Measurements from ENCODE around the gene ZBTB4. TPM values are rescaled to one million over a fixed set of nuclear protein-coding genes. Genes with fewer than 3 reads are reported as not detected.

ZBTB4 gene
- total RNA-seq, 3 donors from 2014 or later = 16.6 to 93.9 (median 18.5) TPM

DNA sequence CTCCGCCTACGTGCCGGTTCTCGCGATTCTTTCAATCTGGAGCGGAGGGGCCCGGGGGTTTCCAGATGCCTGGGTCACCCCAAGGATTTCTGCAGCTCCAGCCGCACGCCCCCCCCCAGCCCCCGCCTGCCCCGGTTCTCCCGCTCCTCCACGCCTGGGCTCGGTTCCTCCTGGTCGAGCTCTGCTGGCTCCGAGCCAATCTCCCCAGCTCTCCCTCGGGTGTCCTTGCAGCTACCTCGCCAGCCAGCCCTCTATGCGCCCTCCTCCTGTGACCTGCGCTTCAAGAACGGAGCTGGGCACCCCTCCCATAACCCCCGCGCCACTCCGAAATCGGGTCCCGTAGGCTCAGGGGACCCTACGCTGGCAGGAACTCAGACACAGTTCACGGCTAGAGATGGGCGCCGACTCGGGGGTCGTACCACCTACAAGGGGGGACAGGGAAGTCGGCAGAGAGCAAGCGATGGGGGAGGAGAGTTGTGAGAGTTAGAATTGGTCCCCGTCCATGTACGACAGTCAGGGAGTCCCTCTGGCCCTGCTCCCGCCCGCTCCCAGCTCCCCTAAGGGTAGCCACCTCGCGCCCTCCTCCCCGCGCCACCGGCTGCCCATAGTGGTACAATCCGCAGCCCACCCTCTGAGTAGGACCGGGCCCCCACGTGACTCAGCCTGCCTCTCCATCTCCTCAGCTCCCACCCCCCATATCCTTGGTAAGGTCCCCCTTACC, 39.2 kb downstream of the ZBTB4 start:
- ATAC-seq (no peak), DNase-seq (peak; percentile 49 to 69 (median 65))
- TF ChIP-seq, protein P1, sequence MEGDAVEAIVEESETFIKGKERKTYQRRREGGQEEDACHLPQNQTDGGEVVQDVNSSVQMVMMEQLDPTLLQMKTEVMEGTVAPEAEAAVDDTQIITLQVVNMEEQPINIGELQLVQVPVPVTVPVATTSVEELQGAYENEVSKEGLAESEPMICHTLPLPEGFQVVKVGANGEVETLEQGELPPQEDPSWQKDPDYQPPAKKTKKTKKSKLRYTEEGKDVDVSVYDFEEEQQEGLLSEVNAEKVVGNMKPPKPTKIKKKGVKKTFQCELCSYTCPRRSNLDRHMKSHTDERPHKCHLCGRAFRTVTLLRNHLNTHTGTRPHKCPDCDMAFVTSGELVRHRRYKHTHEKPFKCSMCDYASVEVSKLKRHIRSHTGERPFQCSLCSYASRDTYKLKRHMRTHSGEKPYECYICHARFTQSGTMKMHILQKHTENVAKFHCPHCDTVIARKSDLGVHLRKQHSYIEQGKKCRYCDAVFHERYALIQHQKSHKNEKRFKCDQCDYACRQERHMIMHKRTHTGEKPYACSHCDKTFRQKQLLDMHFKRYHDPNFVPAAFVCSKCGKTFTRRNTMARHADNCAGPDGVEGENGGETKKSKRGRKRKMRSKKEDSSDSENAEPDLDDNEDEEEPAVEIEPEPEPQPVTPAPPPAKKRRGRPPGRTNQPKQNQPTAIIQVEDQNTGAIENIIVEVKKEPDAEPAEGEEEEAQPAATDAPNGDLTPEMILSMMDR (IDR thresholded peaks at IDR 0.05) = no peak
- Histone ChIP-seq H3K36me3 (ENCODE audit: low read depth) (no peaks in the 10 kb centered on the region), H3K9me3 (no peaks in the 10 kb centered on the region), H3K4me1 (ENCODE audit: low read depth) (peaks cover 31% of the 10 kb centered on the region), H3K4me3 (no peak overlapping the region)
- intact Hi-C loops (cut with DNase I, micrococcal nuclease) = no loop called here

DNA sequence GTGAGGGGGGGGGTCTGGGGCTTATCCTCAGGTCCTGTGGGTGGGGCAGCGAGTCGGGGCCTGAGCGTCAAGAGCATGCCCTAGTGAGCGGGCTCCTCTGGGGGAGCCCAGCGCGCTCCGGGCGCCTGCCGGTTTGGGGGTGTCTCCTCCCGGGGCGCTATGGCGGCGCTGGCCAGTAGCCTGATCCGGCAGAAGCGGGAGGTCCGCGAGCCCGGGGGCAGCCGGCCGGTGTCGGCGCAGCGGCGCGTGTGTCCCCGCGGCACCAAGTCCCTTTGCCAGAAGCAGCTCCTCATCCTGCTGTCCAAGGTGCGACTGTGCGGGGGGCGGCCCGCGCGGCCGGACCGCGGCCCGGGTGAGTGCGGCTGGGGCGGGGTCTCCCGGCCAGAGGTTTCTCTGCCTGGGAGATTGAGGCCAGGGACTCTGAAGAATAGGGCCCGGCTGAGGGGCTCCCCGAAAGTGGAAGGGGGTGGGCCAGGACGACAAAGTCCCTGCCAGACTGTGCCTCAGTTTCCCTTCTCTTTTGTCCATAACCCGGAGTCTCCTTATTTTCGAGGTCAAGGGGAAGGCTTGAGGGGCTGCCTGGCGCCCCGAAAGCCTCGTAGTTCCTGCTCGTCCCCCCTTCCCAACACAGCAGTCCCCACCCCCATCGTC, 39.8 kb downstream of the ZBTB4 start, which contains the start of gene FGF11:
FGF11 (plus strand) TSS at position 51 of the 651 bp plus-strand sequence; CDS start at position 160, 109 bp downstream.
- no peaks in the 10 kb centered on the region for H3K9me3 ChIP-seq
- no peaks in the 10 kb centered on the region for H3K36me3 ChIP-seq (ENCODE audit: low read depth)
- TF ChIP-seq, protein P1 (IDR thresholded peaks at IDR 0.05) = no peak
- peaks cover 26% of the 10 kb centered on the region for H3K4me1 ChIP-seq (ENCODE audit: low read depth)
- H3K4me3 ChIP-seq = no peak within 1 kb of the TSS
- peak in 1 of 3 donors; percentile 43 for DNase-seq
- ATAC-seq = no peak
- intact Hi-C loops (cut with DNase I, micrococcal nuclease) = no loop called here

DNA sequence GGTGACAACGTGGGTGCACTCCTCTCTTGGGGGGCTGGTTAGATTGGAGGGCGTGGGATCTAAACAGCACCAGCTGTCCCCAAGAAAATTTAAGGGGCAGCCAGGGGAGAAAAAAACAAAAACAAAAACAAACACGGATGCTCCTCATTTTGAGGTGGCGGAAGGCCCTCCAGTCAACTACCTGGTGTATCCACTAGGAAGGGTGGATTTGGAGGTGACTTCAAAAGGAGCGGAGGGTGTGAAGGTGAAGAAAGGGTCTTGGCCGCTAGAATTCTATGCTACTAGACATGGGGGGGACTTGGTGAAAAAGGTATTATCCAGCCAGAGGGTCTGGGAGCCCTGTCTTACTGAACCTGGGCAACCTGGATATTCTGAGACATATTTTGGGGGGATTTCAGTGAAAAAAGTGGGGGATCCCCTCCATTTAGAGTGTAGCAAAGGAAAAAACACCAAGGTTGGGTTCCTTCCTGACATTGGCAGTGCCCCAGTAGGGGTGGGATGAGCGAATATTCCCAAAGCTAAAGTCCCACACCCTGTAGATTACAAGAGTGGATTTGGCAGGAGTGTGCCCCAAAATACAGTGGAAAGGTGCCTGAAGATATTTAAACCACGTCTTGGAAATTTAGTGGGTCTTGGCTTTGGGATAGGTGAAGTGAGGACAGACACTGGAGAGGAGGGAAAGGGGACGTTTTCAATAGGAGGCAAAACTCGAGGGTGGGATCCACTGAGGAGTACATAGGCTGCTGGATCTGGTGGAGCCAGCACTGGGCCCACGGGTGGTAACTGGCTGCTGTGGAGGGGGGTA, 40.6 kb downstream of the ZBTB4 start:
- Histone ChIP-seq H3K4me3 (no peak overlapping the region), H3K36me3 (ENCODE audit: low read depth) (no peaks in the 10 kb centered on the region), H3K9me3 (no peaks in the 10 kb centered on the region), H3K4me1 (ENCODE audit: low read depth) (peaks cover 26% of the 10 kb centered on the region)
- DNase-seq (no peak), ATAC-seq (no peak)
- TF ChIP-seq, protein P1 (IDR thresholded peaks at IDR 0.05) = no peak
- intact Hi-C loops (cut with DNase I, micrococcal nuclease) = no loop called here

DNA sequence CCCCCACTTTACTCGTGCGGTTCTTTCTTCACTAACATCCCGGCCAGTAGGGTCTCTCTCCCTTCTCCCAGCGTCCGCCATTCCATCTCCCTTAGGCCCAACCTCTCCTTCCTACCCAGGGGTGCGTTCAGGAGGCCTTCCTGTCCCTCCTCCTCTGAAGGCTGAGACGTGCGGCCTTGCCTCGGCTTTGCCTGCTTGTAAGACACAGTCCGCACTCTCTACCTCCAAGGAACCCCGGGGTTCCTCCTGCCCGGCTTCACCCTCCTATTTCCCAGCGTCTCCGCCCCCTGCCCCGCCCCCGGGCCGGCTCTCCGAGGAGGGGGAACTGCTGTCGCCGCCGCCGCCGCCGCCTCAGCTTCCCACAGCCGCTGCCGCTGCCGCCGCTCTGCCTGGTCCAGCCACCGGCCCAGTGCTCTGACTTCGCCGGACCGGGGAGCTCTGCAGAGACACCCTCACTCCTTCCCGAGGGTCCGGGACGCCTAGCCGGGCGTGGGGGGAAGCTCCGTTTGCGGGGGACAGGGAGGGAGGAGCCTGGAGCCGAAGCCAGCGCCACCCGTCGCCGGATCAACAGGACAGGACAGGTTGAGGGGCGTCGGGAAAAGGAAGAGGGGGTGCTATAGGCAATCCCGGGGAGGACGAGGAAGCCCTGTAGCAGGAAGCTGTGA, 41.3 kb downstream of the ZBTB4 start:
- Histone ChIP-seq H3K4me3 (no peak overlapping the region), H3K4me1 (ENCODE audit: low read depth) (peaks cover 26% of the 10 kb centered on the region), H3K36me3 (ENCODE audit: low read depth) (no peaks in the 10 kb centered on the region), H3K9me3 (no peaks in the 10 kb centered on the region)
- ATAC-seq (no peak), DNase-seq (peak; percentile 60 to 80 (median 75))
- intact Hi-C loops (cut with DNase I, micrococcal nuclease) = no loop called here
- TF ChIP-seq, protein P1 (IDR thresholded peaks at IDR 0.05) = no peak

DNA sequence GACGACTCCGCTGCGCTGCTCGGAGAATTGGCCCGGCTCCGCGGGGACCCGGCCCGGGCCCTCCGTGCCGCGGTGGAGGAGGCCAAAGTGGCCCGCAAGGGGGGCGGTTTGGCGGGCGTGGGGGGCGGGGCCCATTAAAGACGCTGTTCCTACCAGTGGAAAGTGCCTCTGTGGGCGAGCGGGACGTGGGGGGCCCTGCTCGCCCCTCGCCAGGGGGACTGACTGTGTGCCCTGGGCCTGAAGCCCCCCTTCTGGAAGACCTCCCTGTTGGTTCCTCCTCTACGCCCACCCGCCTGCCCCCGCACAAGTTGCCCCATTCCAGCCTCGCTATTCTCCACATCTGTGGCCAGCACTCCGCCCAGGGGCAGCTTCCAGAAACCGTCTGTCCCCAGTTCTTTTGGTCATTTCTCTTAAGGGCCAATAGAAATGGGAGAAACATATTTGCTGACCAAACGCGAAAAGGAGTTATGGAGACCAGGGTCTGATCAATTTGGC, 42.0 kb downstream of the ZBTB4 start:
- no peaks in the 10 kb centered on the region for H3K9me3 ChIP-seq
- no peak for ATAC-seq
- intact Hi-C loops (cut with DNase I, micrococcal nuclease) = no loop called here
- H3K36me3 ChIP-seq (ENCODE audit: low read depth) = no peaks in the 10 kb centered on the region
- TF ChIP-seq, protein P1 (IDR thresholded peaks at IDR 0.05) = no peak
- DNase-seq = no peak
- H3K4me3 ChIP-seq = no peak overlapping the region
- peaks cover 26% of the 10 kb centered on the region for H3K4me1 ChIP-seq (ENCODE audit: low read depth)
